Measurements from ENCODE around the gene RBKS. TPM values are rescaled to one million over a fixed set of nuclear protein-coding genes. Genes with fewer than 3 reads are reported as not detected.

Gene RBKS
- total and polyA plus RNA-seq, 2 of the 13 experiments (the other 11 are each of a cell fraction or from before 2014, with no cell fraction given): 7.7 to 8.3 TPM

DNA sequence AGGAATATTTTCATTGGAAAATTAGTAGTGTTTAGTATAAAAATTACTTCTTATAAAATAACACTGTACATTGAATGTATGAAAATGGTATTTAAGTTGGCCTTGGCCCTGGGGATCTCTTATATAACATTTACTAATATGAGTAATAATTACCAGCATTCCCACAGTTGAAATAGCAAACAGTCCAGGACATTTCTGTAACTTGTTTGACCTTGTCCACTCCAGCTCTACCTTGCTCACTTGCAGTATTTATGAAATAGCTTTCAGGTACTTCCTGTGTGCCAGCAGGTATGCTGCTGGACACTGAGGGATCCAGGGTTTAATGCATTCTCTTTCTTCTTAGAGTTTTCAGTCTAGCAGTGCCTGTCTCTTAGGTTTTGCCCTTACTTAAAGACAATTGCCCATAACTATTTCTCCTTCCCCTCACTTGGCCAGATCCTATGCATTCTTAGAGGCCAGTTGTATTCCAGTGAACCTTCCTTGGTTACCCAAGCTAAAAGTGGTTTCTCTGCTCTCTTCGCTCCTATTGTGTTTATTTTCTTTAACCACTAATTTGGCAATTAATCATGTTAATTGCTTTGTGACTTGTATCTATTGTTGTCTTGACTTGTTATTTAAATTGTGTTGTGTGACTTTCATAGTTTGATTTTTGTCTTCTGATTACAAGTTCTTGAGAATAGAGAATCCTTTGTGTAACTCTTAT lies 26.3 kb upstream of the RBKS start (continued):
- TF ChIP-seq YEATS4 (CRISPR knock-in tag; IDR thresholded peaks at IDR 0.05; ENCODE audit: borderline replicate concordance) (no peak), ZFP41 (CRISPR knock-in tag; IDR thresholded peaks at IDR 0.05; ENCODE audit: borderline replicate concordance) (no peak), RAD21 (CRISPR knock-in tag; IDR thresholded peaks at IDR 0.05) (no peak), ZBTB37 (CRISPR knock-in tag; IDR thresholded peaks at IDR 0.05) (no peak), TFE3 (CRISPR knock-in tag; IDR thresholded peaks at IDR 0.05) (peak; percentile 54; the same call in 1 of the 2 replicates), ZNF362 (CRISPR knock-in tag; IDR thresholded peaks at IDR 0.05; ENCODE audit: borderline replicate concordance) (no peak), POLR2AphosphoS2 (IDR thresholded peaks at IDR 0.05; ENCODE audit: low read depth, low read length) (no peak), ZFP37 (CRISPR knock-in tag; IDR thresholded peaks at IDR 0.05; ENCODE audit: borderline replicate concordance) (no peak), HMGXB4 (CRISPR knock-in tag; IDR thresholded peaks at IDR 0.05; ENCODE audit: borderline replicate concordance in 1 of 2, low read depth in 1 of 2) (no peak), ZBTB20 (CRISPR knock-in tag; IDR thresholded peaks at IDR 0.05; ENCODE audit: borderline replicate concordance, low read depth) (peak; percentile 90; the same call in 1 of the 2 replicates), ZNF678 (CRISPR knock-in tag; IDR thresholded peaks at IDR 0.05) (no peak), TEAD3 (CRISPR knock-in tag; optimal IDR thresholded peaks at IDR 0.05; ENCODE audit: borderline replicate concordance) (peak; percentile 88), ZBTB26 (CRISPR knock-in tag; IDR thresholded peaks at IDR 0.05; ENCODE audit: borderline replicate concordance) (no peak), ZNF83 (CRISPR knock-in tag; IDR thresholded peaks at IDR 0.05; ENCODE audit: borderline replicate concordance) (no peak), ZNF383 (CRISPR knock-in tag; IDR thresholded peaks at IDR 0.05; ENCODE audit: borderline replicate concordance) (no peak), NONO (IDR thresholded peaks at IDR 0.05) (no peak), NONO (CRISPR knock-in tag; conservative IDR thresholded peaks at IDR 0.05) (no peak)
- TF ChIP-seq, protein P1, sequence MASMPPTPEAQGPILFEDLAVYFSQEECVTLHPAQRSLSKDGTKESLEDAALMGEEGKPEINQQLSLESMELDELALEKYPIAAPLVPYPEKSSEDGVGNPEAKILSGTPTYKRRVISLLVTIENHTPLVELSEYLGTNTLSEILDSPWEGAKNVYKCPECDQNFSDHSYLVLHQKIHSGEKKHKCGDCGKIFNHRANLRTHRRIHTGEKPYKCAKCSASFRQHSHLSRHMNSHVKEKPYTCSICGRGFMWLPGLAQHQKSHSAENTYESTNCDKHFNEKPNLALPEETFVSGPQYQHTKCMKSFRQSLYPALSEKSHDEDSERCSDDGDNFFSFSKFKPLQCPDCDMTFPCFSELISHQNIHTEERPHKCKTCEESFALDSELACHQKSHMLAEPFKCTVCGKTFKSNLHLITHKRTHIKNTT (CRISPR knock-in tag; IDR thresholded peaks at IDR 0.05): no peak
- TF ChIP-seq, protein P2, sequence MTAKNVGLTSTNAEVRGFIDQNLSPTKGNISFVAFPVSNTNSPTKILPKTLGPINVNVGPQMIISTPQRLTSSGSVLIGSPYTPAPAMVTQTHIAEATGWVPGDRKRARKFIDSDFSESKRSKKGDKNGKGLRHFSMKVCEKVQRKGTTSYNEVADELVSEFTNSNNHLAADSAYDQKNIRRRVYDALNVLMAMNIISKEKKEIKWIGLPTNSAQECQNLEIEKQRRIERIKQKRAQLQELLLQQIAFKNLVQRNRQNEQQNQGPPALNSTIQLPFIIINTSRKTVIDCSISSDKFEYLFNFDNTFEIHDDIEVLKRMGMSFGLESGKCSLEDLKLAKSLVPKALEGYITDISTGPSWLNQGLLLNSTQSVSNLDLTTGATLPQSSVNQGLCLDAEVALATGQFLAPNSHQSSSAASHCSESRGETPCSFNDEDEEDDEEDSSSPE (CRISPR knock-in tag; IDR thresholded peaks at IDR 0.05): no peak

All from HepG2 (cell line).